H1 (cell line): ENCODE data around the gene BTBD7. TPM values are rescaled to one million over a fixed set of nuclear protein-coding genes. Genes with fewer than 3 reads are reported as not detected.

ENCODE experiments used
- CTCF ChIA-PET: fragments of 300-600 bp; sonication (Branson Sonifier 250); formaldehyde crosslinking; loops from one replicate; lab custom pipeline; 2021; ENCODE audit not compliant: partially characterized antibody; lab: Charles Lee
- POLR2A ChIA-PET: fragments of 300-600 bp; sonication (Branson Sonifier 250); formaldehyde crosslinking; loops from one replicate; lab custom pipeline; 2021; ENCODE audit warnings: inconsistent platforms; ENCODE audit not compliant: partially characterized antibody; lab: Charles Lee
- DNase-seq, 2 experiments: peaks; one replicate each; pipeline versions ENCODE4 v3.0.0 to v3.0.0-alpha.2; 2010 to 2022; ENCODE audit warnings: low spot score in 2 of 2, low read depth in 1 of 2, mixed read lengths in 1 of 2
- FAIRE-seq: peaks from 2 replicates; lab custom pipeline; 2011; peaks lifted over from hg19 to GRCh38; lab: Jason Lieb, UNC
- H2AFZ ChIP-seq: 2 replicates; pipeline ENCODE4 v1.8.1; 2012; ENCODE audit warnings: low read length, inconsistent platforms
- H2AK5ac ChIP-seq: 2 replicates; pipeline ENCODE4 v1.6.1; 2013; ENCODE audit warnings: low read depth, low read length
- H2BK120ac ChIP-seq: replicated peaks from 2 replicates; pipeline ENCODE3; 2013; ENCODE audit warnings: low read depth, low read length, inconsistent platforms
- H2BK12ac ChIP-seq: 2 replicates; pipeline ENCODE4 v1.6.1; 2013; ENCODE audit warnings: low read depth, low read length
- H2BK15ac ChIP-seq: 2 replicates; pipeline ENCODE4 v1.6.1; 2013; ENCODE audit warnings: low read length
- H2BK20ac ChIP-seq: 2 replicates; pipeline ENCODE4 v1.6.1; 2013; ENCODE audit warnings: low read length
- H2BK5ac ChIP-seq: 2 replicates; pipeline ENCODE4 v1.6.1; 2013; ENCODE audit warnings: low read depth, low read length
- H3K14ac ChIP-seq: 2 replicates; pipeline ENCODE4 v1.6.1; 2013; ENCODE audit warnings: inconsistent platforms; ENCODE audit not compliant: insufficient read length
- H3K18ac ChIP-seq: 2 replicates; pipeline ENCODE4 v1.6.1; 2013; ENCODE audit warnings: low read length; ENCODE audit errors: extremely low read depth
- H3K23ac ChIP-seq: 2 replicates; pipeline ENCODE4 v1.6.1; 2013; ENCODE audit warnings: inconsistent platforms; ENCODE audit not compliant: insufficient read length
- H3K23me2 ChIP-seq: 2 replicates; pipeline ENCODE4 v1.6.1; 2013; ENCODE audit warnings: low read depth, low read length
- H3K27ac ChIP-seq: 2 replicates; pipeline ENCODE4 v1.6.1; 2011; ENCODE audit warnings: low read depth, low read length, inconsistent platforms
- H3K27me3 ChIP-seq, 4 experiments: replicated peaks in 1 of 4; 1 replicate in 1 of 4; 2 replicates in 3 of 4; pipeline versions ENCODE4 v1.6.1 to v1.8.1; 2011 to 2013; ENCODE audit warnings: low read length in 3 of 4, mild to moderate bottlenecking in 3 of 4, inconsistent platforms in 2 of 4, mixed read lengths in 2 of 4, moderate library complexity in 1 of 4; ENCODE audit not compliant: control insufficient read depth in 3 of 4, insufficient read depth in 3 of 4; ENCODE audit errors: extremely low read depth in 1 of 4
- H3K36me3 ChIP-seq, 4 experiments: 2 replicates each; pipeline versions ENCODE4 v1.6.1 to v1.8.1; 2011 to 2013; ENCODE audit warnings: mild to moderate bottlenecking in 4 of 4, low read length in 3 of 4, moderate library complexity in 2 of 4, control low read depth in 1 of 4, inconsistent platforms in 1 of 4; ENCODE audit not compliant: insufficient read depth in 4 of 4, control insufficient read depth in 2 of 4
- H3K4ac ChIP-seq: replicated peaks from 2 replicates; pipeline ENCODE3; 2013; ENCODE audit warnings: low read length, low read depth, mixed read lengths, inconsistent platforms; ENCODE audit not compliant: insufficient read length
- H3K4me1 ChIP-seq, 4 experiments: replicated peaks in 1 of 4; 1 replicate in 1 of 4; 2 replicates in 3 of 4; pipeline versions ENCODE4 v1.6.1 to v1.8.1; 2011 to 2013; ENCODE audit warnings: low read length in 3 of 4, inconsistent platforms in 2 of 4, mixed read lengths in 1 of 4; ENCODE audit not compliant: insufficient read depth in 4 of 4, control insufficient read depth in 3 of 4
- H3K4me2 ChIP-seq, 2 experiments: 2 replicates each; pipeline versions ENCODE4 v1.6.1 to v1.8.1; 2011 to 2013; ENCODE audit warnings: low read depth in 2 of 2, low read length in 2 of 2, control low read depth in 1 of 2, inconsistent platforms in 1 of 2, mild to moderate bottlenecking in 1 of 2; ENCODE audit not compliant: insufficient read depth in 1 of 2
- H3K4me3 ChIP-seq, 4 experiments: fragments of 200-600, 300-600 bp in 1 of 4; sonication (generic), shearing (Covaris generic), sonication (Bioruptor Twin) in 1 of 4; 2 replicates each; pipeline versions ENCODE4 v1.5.1 to v1.8.1; 2011 to 2016; ENCODE audit warnings: low read length in 4 of 4, low read depth in 3 of 4, control low read depth in 2 of 4, inconsistent platforms in 2 of 4, mild to moderate bottlenecking in 2 of 4, mixed read lengths in 1 of 4, moderate library complexity in 1 of 4; ENCODE audit not compliant: insufficient read depth in 2 of 4; ENCODE audit errors: extremely low read depth in 1 of 4
- H3K56ac ChIP-seq: replicated peaks from 2 replicates; pipeline ENCODE3; 2013; ENCODE audit warnings: low read depth, mild to moderate bottlenecking, mixed read lengths, low read length, inconsistent platforms; ENCODE audit not compliant: insufficient read length
- H3K79me1 ChIP-seq: 2 replicates; pipeline ENCODE4 v1.6.1; 2013; ENCODE audit warnings: low read depth, low read length, control low read depth
- H3K79me2 ChIP-seq, 2 experiments: 2 replicates each; pipeline versions ENCODE4 v1.6.1 to v1.8.1; 2012 to 2013; ENCODE audit warnings: low read length in 2 of 2, mild to moderate bottlenecking in 2 of 2, inconsistent platforms in 1 of 2; ENCODE audit not compliant: insufficient read depth in 2 of 2, control insufficient read depth in 1 of 2
- H3K9ac ChIP-seq, 4 experiments: replicated peaks in 1 of 4; 1 replicate in 1 of 4; 2 replicates in 3 of 4; pipeline versions ENCODE4 v1.6.1 to v1.8.1; 2011 to 2013; ENCODE audit warnings: low read depth in 3 of 4, low read length in 3 of 4, control low read depth in 2 of 4, mild to moderate bottlenecking in 2 of 4, moderate library complexity in 2 of 4, inconsistent platforms in 1 of 4; ENCODE audit errors: extremely low read depth in 1 of 4
- H3K9me3 ChIP-seq, 2 experiments: 2 replicates each; pipeline versions ENCODE4 v1.6.1 to v1.8.1; 2012 to 2013; ENCODE audit warnings: mild to moderate bottlenecking in 2 of 2, moderate library complexity in 2 of 2, control low read depth in 1 of 2, inconsistent platforms in 1 of 2, low read depth in 1 of 2, low read length in 1 of 2, mixed read lengths in 1 of 2; ENCODE audit not compliant: insufficient read depth in 2 of 2
- H4K20me1 ChIP-seq, 2 experiments: replicated peaks in 1 of 2; 2 replicates each; pipeline versions ENCODE3 to v1.8.1; 2011 to 2013; ENCODE audit warnings: inconsistent platforms in 2 of 2, low read length in 2 of 2, mild to moderate bottlenecking in 1 of 2; ENCODE audit not compliant: insufficient read depth in 2 of 2, control insufficient read depth in 1 of 2
- H4K5ac ChIP-seq: 2 replicates; pipeline ENCODE4 v1.6.1; 2013; ENCODE audit warnings: low read length, low read depth, mixed read lengths, inconsistent platforms; ENCODE audit not compliant: insufficient read length
- H4K8ac ChIP-seq: 2 replicates; pipeline ENCODE4 v1.8.0; 2013; ENCODE audit warnings: mild to moderate bottlenecking, moderate library complexity, low read length, inconsistent platforms; ENCODE audit not compliant: insufficient read depth; ENCODE audit errors: extremely low read depth
- H4K91ac ChIP-seq: replicated peaks from 2 replicates; pipeline ENCODE3; 2013; ENCODE audit warnings: low read length, mixed read lengths, inconsistent platforms; ENCODE audit not compliant: insufficient read length
- ASH2L ChIP-seq: fragments of 200-600, 300-600 bp; sonication (generic); IDR thresholded peaks from one replicate; pipeline ENCODE4 v1.7.1; 2017; ENCODE audit warnings: low read length
- CBX5 ChIP-seq: fragments of 300-800, 300-1000 bp; sonication (generic); IDR thresholded peaks from 2 replicates; pipeline ENCODE4 v1.7.1; 2016; ENCODE audit warnings: antibody characterized with exemption, low read length, low read depth
- GABPA ChIP-seq: IDR thresholded peaks from 2 replicates; pipeline ENCODE4 v1.6.1; 2011; ENCODE audit warnings: mild to moderate bottlenecking, low read length, moderate library complexity, borderline replicate concordance; ENCODE audit not compliant: insufficient read depth
- HDAC2 ChIP-seq, 2 experiments: fragments of 300-600 bp in 1 of 2; sonication (generic) in 1 of 2; IDR thresholded peaks; 2 replicates each; pipeline ENCODE4 v1.6.1; 2011 to 2012; ENCODE audit warnings: low read depth in 2 of 2, low read length in 2 of 2, mild to moderate bottlenecking in 2 of 2, moderate library complexity in 2 of 2, borderline replicate concordance in 1 of 2, inconsistent platforms in 1 of 2
- KDM4A ChIP-seq: IDR thresholded peaks from one replicate; pipeline ENCODE4 v1.7.1; 2012; ENCODE audit warnings: low read depth, mild to moderate bottlenecking, moderate library complexity, low read length, inconsistent platforms; ENCODE audit not compliant: severe bottlenecking
- TBP ChIP-seq: IDR thresholded peaks from 2 replicates; pipeline ENCODE4 v1.6.1; 2011; ENCODE audit warnings: low read depth, low read length, improper control_type of control experiment
- polyA plus RNA-seq, 7 experiments: library from polyadenylated mRNA; depleted of rRNA in 3 of 7; stranded (reverse) in 5 of 7; unstranded in 2 of 7; fragments of >200 nt in 5 of 7; fragments of 200-250 nt in 2 of 7; gene quantifications; 1 replicate in 5 of 7; 2 replicates in 1 of 7; 4 replicates in 1 of 7; pipeline versions ENCODE4 v1.2.1 to v1.2.3, GENCODE V29; 2011 to 2013; ENCODE audit warnings: missing spikeins in 2 of 7, mixed read lengths in 2 of 7
- total RNA-seq: library from RNA; stranded (reverse); fragmentation: NEBNext Ultra II Directional; extraction: Animal tissue kit (Norgen Biotek cat#: 25700); gene quantifications from 2 replicates; pipeline ENCODE4 v1.2.1, GENCODE V29; 2021
- TF ChIP-seq, protein P1 (sequence below): IDR thresholded peaks from 2 replicates; pipeline ENCODE4 v1.6.1; 2011; ENCODE audit warnings: low read length, improper control_type of control experiment

Gene BTBD7
- total and polyA plus RNA-seq, 2 of the 8 experiments (the other 6 are each of a cell fraction or from before 2014, with no cell fraction given) = 12.1 to 46.1 TPM

DNA sequence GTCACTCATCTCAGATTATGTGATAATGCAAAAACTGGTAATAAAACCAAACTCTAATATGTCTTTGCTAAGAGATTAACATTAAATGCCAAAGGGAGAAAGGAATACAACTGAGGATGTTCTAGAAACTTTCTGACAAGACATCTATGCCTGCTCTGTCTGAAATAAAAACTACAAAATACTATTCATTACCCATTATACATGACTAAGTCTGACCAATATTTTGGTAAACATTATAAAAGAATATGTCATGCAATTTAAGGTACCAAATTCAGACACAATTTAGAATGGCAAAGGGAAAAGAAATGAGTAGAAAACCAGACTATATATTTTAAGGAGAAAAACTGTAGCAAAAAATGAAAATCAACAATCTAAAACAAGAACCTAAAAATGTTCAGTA is 86.3 kb downstream of the BTBD7 start:
- Histone ChIP-seq H2AK5ac (no peak overlapping the region), H4K20me1 (no peaks in the 10 kb centered on the region), H3K27me3 (no peaks in the 10 kb centered on the region), H4K5ac (no peak overlapping the region), H3K14ac (no peak overlapping the region), H3K18ac (no peak overlapping the region), H3K23me2 (no peaks in the 10 kb centered on the region), H3K9ac (no peak overlapping the region), H3K79me2 (no peaks in the 10 kb centered on the region), H2BK15ac (no peak overlapping the region), H4K91ac (no peak overlapping the region), H3K36me3 (peaks cover 10 to 46% (median 23%) of the 10 kb centered on the region in 4 experiments), H2AFZ (no peak overlapping the region), H3K9me3 (no peaks in the 10 kb centered on the region), H3K4me1 (peaks cover 0 to 2% (median 0%) of the 10 kb centered on the region in 4 experiments; a peak in 1 of 7 replicates), H3K56ac (no peak overlapping the region), H2BK120ac (no peak overlapping the region), H3K4me3 (no peak overlapping the region), H3K27ac (no peak overlapping the region), H3K23ac (no peak overlapping the region), H3K4ac (no peak overlapping the region), H4K8ac (no peak overlapping the region), H2BK5ac (no peak overlapping the region), H3K4me2 (no peak overlapping the region), H2BK12ac (no peak overlapping the region), H3K79me1 (no peaks in the 10 kb centered on the region), H2BK20ac (no peak overlapping the region)
- ChIA-PET POLR2A (no interaction called here), CTCF (interaction anchor here (1.0 kb wide), 1 partner anchor 39 kb away, joined by 3 read pairs; no protein-coding TSS in a partner anchor)
- DNase-seq (no peak), FAIRE-seq (no peak)
- TF ChIP-seq, protein P1, sequence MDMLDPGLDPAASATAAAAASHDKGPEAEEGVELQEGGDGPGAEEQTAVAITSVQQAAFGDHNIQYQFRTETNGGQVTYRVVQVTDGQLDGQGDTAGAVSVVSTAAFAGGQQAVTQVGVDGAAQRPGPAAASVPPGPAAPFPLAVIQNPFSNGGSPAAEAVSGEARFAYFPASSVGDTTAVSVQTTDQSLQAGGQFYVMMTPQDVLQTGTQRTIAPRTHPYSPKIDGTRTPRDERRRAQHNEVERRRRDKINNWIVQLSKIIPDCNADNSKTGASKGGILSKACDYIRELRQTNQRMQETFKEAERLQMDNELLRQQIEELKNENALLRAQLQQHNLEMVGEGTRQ = no peak
- TF ChIP-seq KDM4A = no peak
- no peak for TF ChIP-seq GABPA
- TF ChIP-seq ASH2L = no peak
- no peak for TF ChIP-seq HDAC2 (IDR thresholded peaks at IDR 0.05; ENCODE audit: borderline replicate concordance in 1 of 2, low read depth in 2 of 2, low read length in 2 of 2)
- no peak for TF ChIP-seq TBP
- no peak for TF ChIP-seq CBX5
